ENCODE measurements around the gene HERC3.

Gene HERC3

DNA sequence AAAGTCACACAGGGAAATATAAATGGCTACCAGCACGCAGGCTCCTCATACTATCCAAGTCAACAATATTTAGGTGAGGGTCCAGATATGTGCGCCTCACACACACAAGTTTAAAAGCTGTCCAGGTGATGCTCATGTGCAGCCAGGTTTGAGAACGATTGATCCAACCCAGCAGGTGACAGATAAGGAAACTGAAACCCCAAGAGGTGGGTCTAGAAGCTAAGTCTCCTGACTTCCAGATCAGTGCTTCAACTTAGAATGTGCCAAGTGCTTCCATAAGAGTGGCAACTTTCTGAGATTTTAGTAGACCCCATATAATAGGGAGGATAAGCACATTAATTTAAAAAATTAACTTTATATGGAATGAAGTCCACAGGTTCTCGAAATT lies 159.8 kb downstream of the HERC3 start:
- DNase-seq: no peak

- DNase-seq: no peak
Measured at GRCh38 chr4:88752754-88753153, 160.5 kb downstream of the HERC3 start.

GRCh38 chr4:88753658-88754571 lies 161.6 kb downstream of the HERC3 start:
- DNase-seq: no peak

DNA sequence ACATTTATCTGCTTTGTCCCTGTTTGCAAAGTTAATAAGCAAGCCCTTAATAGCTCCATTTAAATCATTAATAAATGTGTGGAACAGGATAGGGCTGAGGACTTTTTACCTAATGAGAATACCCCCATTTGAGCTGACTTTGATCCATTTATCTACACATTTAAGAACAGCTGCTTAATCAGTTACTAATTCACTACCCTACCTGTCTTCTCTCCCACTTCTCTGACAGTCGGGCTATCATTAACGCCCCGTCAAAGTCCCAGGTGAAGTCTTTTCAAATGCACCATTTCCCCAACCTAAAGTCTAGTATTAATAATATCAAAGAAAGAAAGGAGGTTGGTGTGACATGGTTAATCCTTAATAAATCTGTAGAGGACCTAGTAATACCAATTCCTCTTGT lies 162.5 kb downstream of the HERC3 start:
- DNase-seq: no peak

- DNase-seq: no peak
Measured at GRCh38 chr4:88755454-88755853, 163.2 kb downstream of the HERC3 start.

DNA sequence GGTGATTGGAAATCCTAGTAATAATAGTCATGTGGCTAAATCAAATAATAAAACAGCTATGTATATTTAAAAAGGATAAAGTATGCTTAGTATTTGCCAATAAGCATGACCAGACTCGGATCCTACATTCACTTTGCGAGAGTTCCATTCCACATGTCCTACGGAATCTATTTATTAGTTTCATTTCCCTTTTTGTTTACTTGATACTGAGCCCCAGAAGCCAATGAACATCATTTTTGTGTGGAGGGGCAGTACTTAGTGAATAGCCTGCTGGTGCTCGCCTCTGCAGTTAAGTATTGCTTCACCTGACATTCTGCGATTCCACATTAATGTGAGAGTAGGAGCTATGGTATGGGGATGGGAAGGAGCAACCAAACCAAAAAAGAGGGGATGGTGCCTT lies 163.9 kb downstream of the HERC3 start:
- DNase-seq: peak in 1 of 2 donors; percentile 28

GRCh38 chr4:88757067-88757466 lies 164.8 kb downstream of the HERC3 start:
- no peak for DNase-seq

- no peak for DNase-seq
Measured at GRCh38 chr4:88757776-88758175, 165.5 kb downstream of the HERC3 start.
